GM23338 (cell line): Measurements from ENCODE around the gene KRTAP10-6. TPM values are rescaled to one million over a fixed set of nuclear protein-coding genes. Genes with fewer than 3 reads are reported as not detected.

ENCODE experiments used
- ATAC-seq: fragments of 200-7000 bp; cut with Tn5 transposase; 3 replicates; pipeline ENCODE4 v1.9.1; 2020
- DNase-seq: peaks from one replicate; pipeline ENCODE4 v3.0.0-alpha.2; 2015; ENCODE audit warnings: low spot score
- H2AFZ ChIP-seq: fragments of 200-600 bp; sonication (generic); 2 replicates; pipeline ENCODE4 v1.8.0; 2016; ENCODE audit warnings: antibody characterized with exemption, mild to moderate bottlenecking, moderate library complexity
- H3F3A ChIP-seq: fragments of 200-600 bp; sonication (generic); replicated peaks from 2 replicates; pipeline ENCODE4 v1.8.0; 2017; ENCODE audit warnings: antibody characterized with exemption, mixed run types, low read depth
- H3K27ac ChIP-seq: fragments of 200-600 bp; sonication (generic); 2 replicates; pipeline ENCODE4 v1.6.1; 2016; ENCODE audit warnings: low read depth
- H3K27me3 ChIP-seq: fragments of 200-600 bp; sonication (generic); 2 replicates; pipeline ENCODE4 v1.8.0; 2016; ENCODE audit warnings: mild to moderate bottlenecking, mixed run types, moderate library complexity; ENCODE audit not compliant: insufficient read depth
- H3K36me3 ChIP-seq: fragments of 200-600 bp; sonication (generic); 2 replicates; pipeline ENCODE4 v1.8.0; 2016; ENCODE audit warnings: mild to moderate bottlenecking; ENCODE audit not compliant: insufficient read depth
- H3K4me1 ChIP-seq: fragments of 200-600 bp; sonication (generic); 2 replicates; pipeline ENCODE4 v1.8.0; 2016; ENCODE audit warnings: mild to moderate bottlenecking, moderate library complexity; ENCODE audit not compliant: insufficient read depth
- H3K4me2 ChIP-seq: fragments of 200-600 bp; sonication (generic); 2 replicates; pipeline ENCODE4 v1.7.1; 2017; ENCODE audit warnings: mixed run types
- H3K4me3 ChIP-seq: fragments of 200-600 bp; sonication (generic); 2 replicates; pipeline ENCODE4 v1.6.1; 2016; ENCODE audit warnings: mixed run types
- H3K79me2 ChIP-seq: fragments of 200-600 bp; sonication (generic); replicated peaks from 2 replicates; pipeline ENCODE4 v1.8.0; 2017; ENCODE audit warnings: mild to moderate bottlenecking; ENCODE audit not compliant: insufficient read depth
- H3K9me2 ChIP-seq: fragments of 200-600 bp; sonication (generic); 2 replicates; pipeline ENCODE4 v1.8.0; 2017; ENCODE audit not compliant: insufficient read depth
- H4K20me1 ChIP-seq: fragments of 200-600 bp; sonication (generic); replicated peaks from 2 replicates; pipeline ENCODE4 v1.8.0; 2017; ENCODE audit warnings: mild to moderate bottlenecking; ENCODE audit not compliant: insufficient read depth
- H3K27ac Mint-ChIP-seq: 2 replicates; pipeline ENCODE4 v1.8.0; 2020; ENCODE audit warnings: inconsistent platforms, mild to moderate bottlenecking, moderate library complexity, mixed read lengths
- H3K27me3 Mint-ChIP-seq: 3 replicates; pipeline ENCODE4 v1.8.0; 2022; ENCODE audit warnings: low read depth, mild to moderate bottlenecking, moderate library complexity, mixed read lengths, inconsistent platforms; ENCODE audit not compliant: insufficient read depth, poor library complexity
- H3K36me3 Mint-ChIP-seq: 3 replicates; pipeline ENCODE4 v1.8.0; 2021; ENCODE audit warnings: low read depth, mild to moderate bottlenecking, inconsistent platforms, moderate library complexity, mixed read lengths
- H3K4me1 Mint-ChIP-seq: 3 replicates; pipeline ENCODE4 v1.8.0; 2020; ENCODE audit warnings: mild to moderate bottlenecking, inconsistent platforms, mixed read lengths
- H3K4me3 Mint-ChIP-seq: 3 replicates; pipeline ENCODE4 v1.8.0; 2021; ENCODE audit warnings: moderate library complexity, mild to moderate bottlenecking, inconsistent platforms, mixed read lengths
- H3K9me3 Mint-ChIP-seq: 3 replicates; pipeline ENCODE4 v1.8.0; 2020; ENCODE audit warnings: moderate library complexity, mild to moderate bottlenecking, inconsistent platforms, mixed read lengths
- CREB1 ChIP-seq: fragments of 250-450 bp; sonication (Bioruptor Pico); IDR thresholded peaks from 2 replicates; pipeline ENCODE4 v1.5.0; 2020; ENCODE audit warnings: low read depth, mild to moderate bottlenecking, moderate library complexity
- REST ChIP-seq: IDR thresholded peaks from one replicate; pipeline ENCODE4 v1.6.1; 2018; ENCODE audit warnings: antibody characterized with exemption; ENCODE audit not compliant: unreplicated experiment
- polyA plus RNA-seq: library from polyadenylated mRNA; unstranded; fragments of >200 nt; fragmentation: Nextera tagmentation; extraction: Ambion mirVana; gene quantifications from 2 replicates; pipeline ENCODE4 v1.2.1, GENCODE V29; 2016
- total RNA-seq: library from RNA; depleted of rRNA; stranded (reverse); fragments of >200 nt; shearing (Covaris generic); gene quantifications from 2 replicates; pipeline ENCODE4 v1.2.3, GENCODE V29; 2014

The KRTAP10-6 gene
- total and polyA plus RNA-seq, 2 experiments from 2014 or later, result not detected

GRCh38 chr21:44614161-44614631, 21.9 kb upstream of the KRTAP10-6 start:
- Histone ChIP-seq H2AFZ (no peak overlapping the region; the same call in 1 of the 2 replicates), H3K36me3 (0 out of 2 replicates have a peak, but pooled peaks cover 4% of the 10 kb centered on the region), H3K9me2 (no peaks in the 10 kb centered on the region), H3F3A (no peaks in the 10 kb centered on the region), H3K4me3 (no peak overlapping the region), H3K4me2 (no peak overlapping the region), H3K4me1 (no peaks in the 10 kb centered on the region), H4K20me1 (no peaks in the 10 kb centered on the region), H3K27ac (no peak overlapping the region), H3K27me3 (no peaks in the 10 kb centered on the region), H3K79me2 (no peaks in the 10 kb centered on the region)
- H3K27me3 Mint-ChIP-seq, result peaks cover 9% of the 10 kb centered on the region
- no peak overlapping the region for H3K4me3 Mint-ChIP-seq
- peaks cover 24% of the 10 kb centered on the region for H3K36me3 Mint-ChIP-seq
- TF ChIP-seq CREB1, result no peak
- TF ChIP-seq REST, result no peak
- ATAC-seq (no peak), DNase-seq (no peak)
- H3K27ac Mint-ChIP-seq, result no peak overlapping the region; the same call in 1 of the 2 replicates
- H3K9me3 Mint-ChIP-seq, result peaks cover 44% of the 10 kb centered on the region
- H3K4me1 Mint-ChIP-seq, result peaks cover 23% of the 10 kb centered on the region

GRCh38 chr21:44613386-44614155, 21.3 kb upstream of the KRTAP10-6 start:
- no peak for TF ChIP-seq REST
- H3K27me3 ChIP-seq, result no peaks in the 10 kb centered on the region
- no peaks in the 10 kb centered on the region for H3K9me2 ChIP-seq
- no peaks in the 10 kb centered on the region for H3K4me1 ChIP-seq
- DNase-seq, result no peak
- peaks cover 20% of the 10 kb centered on the region for H3K36me3 Mint-ChIP-seq
- H3F3A ChIP-seq, result no peaks in the 10 kb centered on the region
- peaks cover 8% of the 10 kb centered on the region for H3K27me3 Mint-ChIP-seq
- 0 out of 2 replicates have a peak, but pooled peaks cover 4% of the 10 kb centered on the region for H3K36me3 ChIP-seq
- no peaks in the 10 kb centered on the region for H3K79me2 ChIP-seq
- no peak overlapping the region for H3K4me3 ChIP-seq
- no peak overlapping the region; the same call in 1 of the 2 replicates for H3K27ac Mint-ChIP-seq
- H3K4me3 Mint-ChIP-seq, result no peak overlapping the region
- no peaks in the 10 kb centered on the region for H4K20me1 ChIP-seq
- H3K9me3 Mint-ChIP-seq, result peaks cover 43% of the 10 kb centered on the region
- no peak overlapping the region for H3K4me2 ChIP-seq
- ATAC-seq, result no peak
- H2AFZ ChIP-seq, result no peak overlapping the region
- H3K4me1 Mint-ChIP-seq, result peaks cover 19% of the 10 kb centered on the region
- H3K27ac ChIP-seq, result no peak overlapping the region
